Erythroblast (primary cell): ENCODE measurements around the gene FLVCR2.

ENCODE experiments used
- GATA1 ChIP-seq: IDR thresholded peaks from 2 replicates; pipeline ENCODE4 v1.6.1; 2011; ENCODE audit warnings: low read depth, mild to moderate bottlenecking, control low read depth, low read length, moderate library complexity
- POLR2A ChIP-seq: IDR thresholded peaks from 2 replicates; pipeline ENCODE4 v1.6.1; 2011; ENCODE audit warnings: mild to moderate bottlenecking, low read length

DNA sequence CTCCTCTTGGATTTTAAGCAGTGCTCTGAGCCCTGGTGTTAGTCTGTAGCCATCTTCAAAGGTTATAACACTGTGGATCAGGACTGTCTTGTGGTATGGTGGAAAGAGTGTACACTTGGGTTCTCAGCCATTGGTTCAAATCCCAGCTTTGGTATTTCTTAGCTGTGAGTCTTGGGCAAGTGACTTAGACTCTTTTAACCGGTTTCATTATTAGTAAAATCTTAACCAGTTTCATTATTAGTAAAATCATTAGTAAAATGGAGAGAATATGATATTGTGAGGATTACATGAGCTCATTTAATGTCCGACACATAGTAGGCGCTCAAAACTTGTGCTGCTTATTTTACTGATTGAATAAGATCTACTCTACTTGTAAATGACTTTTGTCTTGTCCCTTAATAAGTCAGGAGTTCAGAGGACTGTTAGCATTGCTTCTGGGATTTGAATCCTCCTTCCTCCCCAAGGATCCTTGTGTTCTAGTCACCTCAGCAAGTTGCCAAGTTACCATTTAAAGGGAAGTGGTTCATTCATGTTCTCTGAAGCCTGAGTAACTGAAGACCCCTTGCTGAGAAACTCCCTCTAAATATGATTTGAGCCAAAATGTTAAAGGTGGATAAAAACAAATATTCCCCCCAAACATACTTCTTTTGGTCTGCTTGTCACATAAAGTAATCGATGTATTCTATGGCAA is 95.1 kb downstream of the FLVCR2 start:
- TF ChIP-seq POLR2A (no peak), GATA1 (no peak)
